ENCODE data around the gene KCNK7. TPM values are rescaled to one million over a fixed set of nuclear protein-coding genes. Genes with fewer than 3 reads are reported as not detected.

KCNK7 gene
- total RNA-seq, 4 donors from 2014 or later = 0.39 to 18.6 TPM; not detected in 2

- in situ Hi-C loops (cut with MboI; ENCODE audit: low sequenced_read_pairs in 4 of 4) = no loop called here
These were observed 35.6 kb downstream of the KCNK7 start for GRCh38 chr11:65559951-65560537.

GRCh38 chr11:65559535-65559934 lies 36.1 kb downstream of the KCNK7 start:
- TF ChIP-seq POLR2A (IDR thresholded peaks at IDR 0.05) = no peak
- no peak for TF ChIP-seq CTCF (IDR thresholded peaks at IDR 0.05 in 4 of 5, conservative IDR thresholded peaks at IDR 0.05 in 1 of 5)
- in situ Hi-C loops (cut with MboI; ENCODE audit: low sequenced_read_pairs in 4 of 4) = no loop called here
- intact Hi-C loops (cut with DNase I; ENCODE audit: low total_unique reads) = no loop called here
- DNase-seq = no peak
- Histone ChIP-seq H3K4me3 (no peak overlapping the region), H3K27me3 (no peaks in the 10 kb centered on the region), H3K9me3 (no peaks in the 10 kb centered on the region), H3K36me3 (no peaks in the 10 kb centered on the region), H3K4me1 (peaks cover 61 to 62% of the 10 kb centered on the region in 2 donors), H3K27ac (peak overlapping the region; percentile 95 to 99 (median 97))
- ATAC-seq = no peak

More at GRCh38 chr11:65559951-65560537, 35.6 kb downstream of the KCNK7 start:
- ATAC-seq (peak; percentile 14 to 18), DNase-seq (peak in 1 of 2 donors; percentile 62)
- H3K27ac ChIP-seq = peak overlapping the region; percentile 95 to 99 (median 97)
- H3K4me1 ChIP-seq = peaks cover 62% of the 10 kb centered on the region in 2 donors
- intact Hi-C loops (cut with DNase I; ENCODE audit: low total_unique reads) = loop anchor here (1.0 kb wide), 1 partner anchor 9 kb away; no protein-coding TSS in a partner anchor
- no peak overlapping the region for H3K4me3 ChIP-seq
- no peaks in the 10 kb centered on the region for H3K27me3 ChIP-seq
- no peaks in the 10 kb centered on the region for H3K36me3 ChIP-seq
- TF ChIP-seq CTCF (IDR thresholded peaks at IDR 0.05 in 4 of 5, conservative IDR thresholded peaks at IDR 0.05 in 1 of 5) = no peak
- no peak for TF ChIP-seq POLR2A (IDR thresholded peaks at IDR 0.05)
- no peaks in the 10 kb centered on the region for H3K9me3 ChIP-seq

GRCh38 chr11:65558930-65559509 lies 36.6 kb downstream of the KCNK7 start:
- TF ChIP-seq CTCF (IDR thresholded peaks at IDR 0.05 in 4 of 5, conservative IDR thresholded peaks at IDR 0.05 in 1 of 5) (peak in 1 of 5 experiments; percentile 13), POLR2A (IDR thresholded peaks at IDR 0.05) (no peak)

GRCh38 chr11:65558002-65558929 lies 37.3 kb downstream of the KCNK7 start, which contains the start of gene LTBP3:
Gene LTBP3 (minus strand): TSS chr11:65558359. CDS start chr11:65557959, 400 bp downstream.
- Histone ChIP-seq H3K27me3 (no peaks in the 10 kb centered on the region), H3K36me3 (no peaks in the 10 kb centered on the region), H3K4me1 (peaks cover 61 to 62% of the 10 kb centered on the region in 2 donors), H3K9me3 (no peaks in the 10 kb centered on the region), H3K27ac (peak within 1 kb of the TSS; percentile 95 to 99 (median 97)), H3K4me3 (peak within 1 kb of the TSS; percentile 55 to 70 (median 63))
- intact Hi-C loops (cut with DNase I; ENCODE audit: low total_unique reads) (loop anchor here (1.0 kb wide), 1 partner anchor 18 kb away; no protein-coding TSS in a partner anchor), in situ Hi-C loops (cut with MboI; ENCODE audit: low sequenced_read_pairs in 4 of 4) (no loop called here)
- peak; percentile 67 to 86 for DNase-seq
- ATAC-seq = peak; percentile 67 to 73
- TF ChIP-seq POLR2A (IDR thresholded peaks at IDR 0.05) (peak; percentile 52 to 54), CTCF (IDR thresholded peaks at IDR 0.05 in 4 of 5, conservative IDR thresholded peaks at IDR 0.05 in 1 of 5) (peak in 3 of 5 experiments; percentile 18 to 27 (median 24))

More at GRCh38 chr11:65558930-65559509, 36.6 kb downstream of the KCNK7 start:
- Histone ChIP-seq H3K4me3 (peak overlapping the region; percentile 55 to 70 (median 63)), H3K36me3 (no peaks in the 10 kb centered on the region), H3K27me3 (no peaks in the 10 kb centered on the region), H3K9me3 (no peaks in the 10 kb centered on the region), H3K27ac (peak overlapping the region; percentile 95 to 99 (median 97)), H3K4me1 (peaks cover 61 to 62% of the 10 kb centered on the region in 2 donors)
- intact Hi-C loops (cut with DNase I; ENCODE audit: low total_unique reads) (loop anchor here (1.0 kb wide), 1 partner anchor 19 kb away; no protein-coding TSS in a partner anchor), in situ Hi-C loops (cut with MboI; ENCODE audit: low sequenced_read_pairs in 4 of 4) (no loop called here)
- ATAC-seq = peak; percentile 22 to 43
- peak in 1 of 2 donors; percentile 71 for DNase-seq
